Retina (tissue), 1 donor: ENCODE results near the gene BMP7.
A peak's percentile ranks its signal among the peaks of the same experiment; 100 is the strongest.

ENCODE experiments used
- DNase-seq: peaks from one replicate; pipeline ENCODE4 v3.0.0-alpha.2; 2016

The BMP7 gene

DNA sequence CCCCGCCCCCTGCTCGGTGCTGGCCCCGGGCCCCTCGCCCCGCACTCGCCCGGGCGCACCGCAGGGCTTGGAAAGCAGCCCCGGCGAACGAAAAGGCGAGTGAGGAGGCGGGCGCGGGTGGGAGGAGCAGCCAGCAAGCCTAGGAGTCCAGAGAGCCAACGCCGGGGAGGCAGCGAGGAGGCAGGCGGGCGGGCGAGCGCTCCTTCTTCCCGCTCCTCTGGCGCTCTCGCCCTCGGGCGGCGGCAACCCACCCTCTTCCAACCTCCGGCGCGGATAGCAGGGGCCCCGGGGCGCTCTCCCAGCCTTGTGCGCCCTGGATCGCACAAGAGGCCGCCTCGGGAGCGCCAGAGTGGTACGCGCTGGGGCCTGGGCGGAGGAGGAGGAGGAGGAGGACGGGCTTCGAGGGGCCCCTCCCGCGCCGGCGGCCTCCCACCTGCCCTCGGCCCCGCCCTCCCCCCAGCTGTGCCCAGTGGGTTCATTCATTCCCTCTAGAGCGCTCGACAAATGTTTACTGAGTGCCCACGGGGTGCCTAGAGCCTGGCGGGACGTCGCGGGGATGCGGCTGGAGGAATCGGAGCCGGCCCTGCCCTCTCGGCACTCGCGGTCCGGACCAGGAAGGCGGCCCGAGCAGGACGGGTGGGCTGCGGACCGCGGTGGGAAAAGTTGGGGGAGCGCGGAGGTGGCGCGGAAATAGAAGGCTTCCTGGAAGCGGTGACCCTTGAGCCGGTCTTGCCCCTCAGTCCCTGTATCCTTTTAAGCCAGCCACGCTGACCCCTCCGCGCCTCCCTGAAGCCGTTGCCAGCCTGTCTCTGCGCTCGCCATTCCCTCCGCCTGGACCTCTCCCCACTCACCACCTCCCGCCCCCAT lies at the start of gene BMP7:
BMP7 (minus strand) TSS at position 351 of the 867 bp plus-strand sequence. CDS start 519 bp downstream, outside the sequence.
- DNase-seq = peak; percentile 77

DNA sequence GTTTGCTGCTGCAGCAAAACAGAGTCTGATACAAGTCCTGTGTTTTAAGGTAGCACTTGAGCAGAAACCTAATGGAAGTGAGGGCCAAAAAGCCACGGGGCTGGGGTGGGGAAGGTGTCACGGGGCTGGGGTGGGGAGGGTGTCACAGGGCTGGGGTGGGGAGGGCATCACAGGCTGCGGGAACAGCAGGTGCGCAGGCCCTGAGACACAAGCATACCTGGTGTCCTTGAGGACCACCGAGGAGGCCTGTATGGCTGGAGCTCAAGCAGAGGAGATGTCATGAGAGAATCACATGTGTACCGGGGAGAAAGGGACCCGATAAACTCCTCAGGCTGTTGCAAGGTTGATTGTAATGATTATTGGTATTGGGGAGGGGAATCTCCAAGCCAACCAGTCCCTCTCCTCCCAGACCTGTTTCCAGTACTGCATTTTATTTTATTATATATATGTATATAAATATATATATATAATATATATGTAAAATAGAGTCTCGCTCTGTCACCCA lies 49.6 kb upstream of the BMP7 start:
- no peak for DNase-seq

DNA sequence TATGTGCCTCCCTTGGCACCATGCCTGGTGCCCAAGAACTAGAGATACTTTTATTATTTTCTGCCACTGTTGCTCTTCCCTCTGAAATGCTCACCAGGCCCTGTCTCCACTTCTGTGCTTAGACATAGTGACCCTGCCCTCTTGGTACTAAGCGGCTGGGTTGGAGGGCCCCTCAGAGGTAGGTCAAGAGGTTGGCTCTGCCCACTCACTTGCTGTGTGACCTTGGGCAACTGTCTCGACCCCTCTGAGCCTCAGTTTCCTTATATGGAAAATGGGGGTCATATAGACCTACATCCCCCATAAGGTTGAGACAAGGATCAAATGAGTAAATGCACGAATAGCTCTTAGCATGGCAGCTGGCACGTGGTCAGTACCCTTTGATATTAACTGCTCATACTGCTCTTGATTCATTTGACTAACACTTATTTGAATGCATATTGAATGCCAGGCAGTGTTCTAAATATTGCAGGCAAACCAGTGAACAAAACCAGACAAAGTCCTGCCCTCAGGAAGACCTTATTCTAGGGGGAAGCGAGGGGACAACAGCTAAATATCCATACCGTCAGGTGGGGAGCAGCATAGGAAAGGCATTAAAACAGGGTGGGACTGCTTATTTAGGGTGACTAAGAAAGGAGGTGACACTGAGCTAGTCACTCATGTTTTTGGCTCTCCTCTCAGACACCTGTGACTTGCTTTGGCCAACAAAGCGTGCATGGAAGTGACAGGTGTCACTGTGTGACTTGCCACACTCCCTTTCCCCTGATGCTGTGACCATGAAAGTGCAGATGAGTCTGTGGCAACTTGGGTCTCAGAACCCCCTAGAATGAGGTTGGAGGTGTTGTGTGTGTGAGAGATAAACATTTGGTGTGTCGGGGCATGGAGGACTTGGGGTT lies 48.9 kb upstream of the BMP7 start:
- DNase-seq = no peak

DNA sequence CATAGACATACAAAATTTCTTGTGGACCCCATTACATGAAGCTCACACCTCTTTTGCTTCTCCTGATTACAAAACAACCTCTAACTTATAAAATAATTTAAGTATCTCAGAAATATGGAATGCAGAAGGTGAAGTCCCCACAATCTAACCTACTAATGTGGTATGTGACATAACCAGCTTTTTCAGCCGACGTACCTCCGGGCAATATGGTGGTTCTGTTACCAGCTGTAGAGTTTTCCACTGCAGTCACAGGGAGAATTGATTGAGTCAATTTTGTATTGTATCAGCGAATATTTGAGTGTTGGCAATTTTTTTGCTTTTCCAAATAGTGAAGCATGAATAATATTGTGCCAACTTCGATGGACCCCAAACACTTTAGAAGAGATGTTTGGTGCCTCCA lies 47.5 kb upstream of the BMP7 start:
- no peak for DNase-seq

DNA sequence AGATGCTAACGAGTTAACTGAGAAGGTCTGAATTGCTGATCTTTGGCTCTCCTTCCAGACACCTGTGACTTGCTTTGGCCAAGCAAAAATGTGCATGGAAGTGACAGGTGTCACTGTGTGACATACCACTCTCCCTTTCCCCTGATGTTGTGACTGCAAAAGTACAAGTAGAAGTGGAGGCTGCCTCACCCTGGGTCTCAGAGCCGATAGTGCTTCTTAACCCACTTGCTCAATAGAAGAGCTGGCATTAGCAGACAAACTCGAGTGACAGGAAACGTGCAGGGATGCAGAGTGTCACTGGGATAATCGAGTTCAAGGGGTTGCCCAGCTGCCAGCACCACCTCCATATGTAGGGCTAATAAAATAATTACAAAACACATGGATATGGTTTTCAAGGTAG lies 46.8 kb upstream of the BMP7 start:
- DNase-seq = no peak

DNA sequence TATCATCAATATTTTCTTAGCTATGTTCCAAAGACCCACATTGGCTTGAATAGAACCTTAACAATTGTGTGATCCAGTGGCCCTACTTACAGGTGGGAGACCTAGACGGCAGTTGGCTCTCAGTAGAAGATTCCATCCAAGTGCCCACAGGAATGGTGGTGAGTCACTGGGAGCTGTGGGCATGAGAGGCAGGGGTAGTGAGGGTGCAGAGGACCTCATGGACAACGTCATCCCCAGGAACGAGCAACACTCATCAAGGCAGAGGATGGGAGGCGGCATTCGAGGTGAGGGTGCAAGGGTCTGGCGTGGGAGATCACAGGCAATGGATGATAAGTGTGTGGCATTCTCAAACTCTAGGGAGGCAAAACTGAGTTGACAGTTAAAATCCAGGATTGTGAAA lies 45.7 kb upstream of the BMP7 start:
- no peak for DNase-seq

DNA sequence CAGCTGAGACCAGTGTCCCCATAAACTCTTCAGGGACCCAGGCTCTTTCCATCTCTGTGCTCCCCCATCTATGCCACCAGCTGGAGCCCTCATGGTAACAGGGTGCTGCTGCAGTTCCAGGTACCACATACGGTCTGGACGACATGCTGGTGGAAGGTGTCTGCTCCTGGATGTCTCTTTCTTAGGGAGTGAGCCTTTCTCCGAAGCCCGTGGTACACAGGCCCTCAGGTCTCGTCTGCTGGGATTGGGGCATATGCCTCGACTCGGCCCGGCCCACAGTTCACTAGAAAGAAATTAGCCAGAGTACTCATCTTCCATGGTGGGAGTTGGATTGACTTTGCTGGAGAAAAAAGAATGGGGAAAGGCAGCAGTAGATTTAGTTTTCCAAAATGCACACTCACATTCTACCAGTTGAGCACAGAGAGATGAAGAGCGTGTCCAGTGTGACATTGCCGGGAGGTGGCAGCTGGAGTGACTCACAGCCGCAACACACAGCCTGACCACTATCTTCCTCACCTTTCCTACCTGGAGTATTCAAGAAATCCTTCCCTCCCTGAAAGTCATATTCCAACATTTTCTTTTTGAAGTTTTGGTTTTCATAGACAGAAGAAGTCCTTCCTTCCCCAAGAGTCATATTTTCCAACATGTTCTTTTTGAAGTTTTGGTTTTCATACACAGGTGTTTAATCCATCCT lies 44.5 kb upstream of the BMP7 start:
- DNase-seq = no peak

DNA sequence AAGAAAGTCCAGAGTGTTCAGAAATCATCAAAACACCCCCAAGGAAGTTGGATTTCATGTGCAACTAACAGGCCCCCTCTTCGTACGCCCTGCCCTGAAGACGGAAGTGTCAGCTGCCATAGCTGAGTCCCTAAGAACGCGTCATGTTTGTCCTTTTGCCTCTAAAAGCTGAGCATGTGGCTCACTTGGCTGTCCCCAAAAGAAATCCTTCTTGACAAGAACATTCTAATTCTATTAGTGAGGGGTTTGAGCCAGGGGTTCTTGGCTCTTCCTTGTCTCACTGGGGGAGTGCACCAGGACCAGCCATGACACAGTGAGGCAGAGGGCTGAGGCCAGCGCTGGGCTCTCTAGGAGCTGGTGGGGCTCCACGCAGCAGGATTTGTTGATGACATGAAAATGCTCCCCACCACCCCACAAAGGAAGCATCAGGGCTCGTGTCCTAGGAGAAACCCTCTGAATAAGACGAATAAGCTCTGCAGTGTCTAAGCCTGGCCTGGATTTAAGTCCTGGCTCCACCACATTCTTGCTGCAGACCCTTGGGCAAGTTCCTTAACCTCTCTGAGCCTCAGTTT lies 43.2 kb upstream of the BMP7 start:
- DNase-seq = no peak

DNA sequence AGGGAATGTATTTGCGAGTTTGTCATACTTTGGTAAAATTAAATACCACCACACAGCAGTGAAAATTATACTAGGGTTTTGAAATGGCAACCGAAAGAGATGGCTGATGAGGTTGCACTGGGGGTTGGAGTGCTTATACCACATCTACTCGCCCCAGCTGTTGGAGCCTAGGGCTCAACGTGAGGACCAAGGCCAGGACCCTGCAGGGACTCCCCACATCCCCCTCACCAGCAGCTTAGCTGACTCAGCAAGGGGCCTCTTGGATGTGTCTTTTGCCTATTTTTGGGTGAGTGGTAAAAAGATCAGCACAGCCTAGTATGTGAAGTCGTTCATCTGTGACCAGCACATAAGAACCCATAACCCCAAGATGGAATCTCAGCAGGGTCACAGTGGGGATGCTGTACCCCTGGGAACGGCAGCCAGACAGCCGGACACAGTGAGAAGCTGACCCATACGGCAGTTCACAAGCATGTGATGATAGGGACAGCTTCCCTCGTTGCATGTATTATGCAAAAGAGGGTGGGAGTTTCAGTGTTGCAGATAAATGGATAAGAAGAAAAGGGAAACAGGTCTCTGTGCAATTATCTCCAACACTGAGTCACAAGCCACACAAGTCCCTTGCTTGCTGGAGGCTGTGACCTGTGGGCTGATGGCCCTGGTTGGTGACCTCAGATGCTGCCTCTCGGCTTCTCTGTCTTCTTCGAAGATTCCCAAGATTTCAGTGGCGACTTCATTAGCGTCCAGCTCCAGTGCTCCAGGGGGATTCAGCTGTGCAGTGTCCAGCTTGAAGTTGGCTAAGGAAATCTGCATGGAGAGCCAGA lies 42.2 kb upstream of the BMP7 start:
- DNase-seq = no peak

DNA sequence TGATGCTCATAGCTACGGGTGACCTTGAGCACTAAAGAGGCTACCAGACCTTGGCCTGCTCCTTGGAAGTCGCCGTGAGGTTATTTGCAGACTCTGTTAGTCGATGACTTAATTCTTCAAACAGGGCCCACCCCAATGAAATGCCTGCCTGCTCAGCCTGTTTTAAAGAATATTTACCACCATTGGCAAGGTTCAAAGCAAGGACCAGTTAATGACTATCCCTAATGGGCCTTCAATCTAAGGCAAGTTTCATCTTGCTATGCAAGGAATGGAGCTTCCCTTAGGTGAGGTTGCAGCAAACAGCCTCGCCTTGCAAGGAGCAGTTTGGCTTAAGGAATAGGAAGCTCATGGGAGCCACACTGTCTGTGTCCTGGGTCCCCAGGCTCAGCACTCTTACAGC lies 40.3 kb upstream of the BMP7 start:
- no peak for DNase-seq

DNA sequence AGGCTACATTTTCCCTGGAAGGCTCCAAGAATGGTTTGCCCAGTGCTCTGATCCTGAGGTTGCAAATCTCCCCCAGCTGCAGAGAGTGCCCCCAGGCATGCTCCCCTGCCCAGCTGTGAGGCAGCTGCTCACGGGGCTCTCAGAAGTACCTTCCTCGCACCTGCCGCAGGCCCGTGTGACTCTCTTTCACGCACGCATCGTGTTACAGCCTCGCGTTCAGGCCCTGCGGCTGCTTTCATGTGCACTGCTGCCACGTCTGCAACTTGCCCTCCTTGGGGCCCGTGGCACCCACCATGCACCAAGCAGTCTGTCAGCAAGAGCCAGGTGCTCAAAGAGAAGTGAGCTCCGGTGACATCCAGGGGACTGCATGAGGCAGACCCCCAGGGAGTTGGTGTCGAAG lies 34.6 kb upstream of the BMP7 start:
- no peak for DNase-seq

DNA sequence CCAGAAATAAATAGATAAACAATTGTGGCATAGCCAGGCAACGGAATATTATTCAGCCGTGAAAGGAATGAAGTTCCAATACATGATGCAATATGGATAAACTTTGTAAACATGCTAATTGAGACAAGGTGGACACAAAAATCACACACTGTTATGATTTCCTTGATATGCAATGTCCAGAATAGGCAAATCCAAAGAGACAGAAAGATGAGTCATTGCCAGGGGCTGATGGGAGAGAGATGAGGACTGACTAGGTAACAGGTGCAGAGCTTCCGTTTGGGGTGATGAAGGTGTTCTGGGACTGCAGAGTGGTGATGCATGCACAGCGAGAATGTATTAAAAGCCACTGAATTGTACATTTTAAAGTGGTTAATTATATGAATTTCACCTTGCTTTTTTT lies 32.0 kb upstream of the BMP7 start:
- DNase-seq = no peak

DNA sequence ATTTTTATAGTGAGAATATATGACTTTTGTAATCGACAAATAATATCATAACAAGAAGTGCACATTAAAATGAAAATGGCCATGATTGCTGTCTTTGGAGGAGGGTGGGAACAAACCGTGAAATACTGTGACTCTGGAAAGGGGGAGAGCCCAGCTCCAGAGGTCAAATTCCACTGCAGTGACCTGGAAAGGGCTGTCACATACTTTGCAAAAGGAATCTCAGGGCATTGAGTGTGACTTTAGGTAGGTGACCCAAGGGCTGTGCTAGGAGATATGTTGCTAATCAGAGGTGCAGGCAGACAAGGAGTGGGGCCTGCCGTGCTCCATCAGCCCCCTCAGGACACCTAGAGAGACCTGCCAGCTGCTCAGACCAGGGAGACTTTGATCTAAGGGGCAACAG lies 28.1 kb upstream of the BMP7 start:
- no peak for DNase-seq

DNA sequence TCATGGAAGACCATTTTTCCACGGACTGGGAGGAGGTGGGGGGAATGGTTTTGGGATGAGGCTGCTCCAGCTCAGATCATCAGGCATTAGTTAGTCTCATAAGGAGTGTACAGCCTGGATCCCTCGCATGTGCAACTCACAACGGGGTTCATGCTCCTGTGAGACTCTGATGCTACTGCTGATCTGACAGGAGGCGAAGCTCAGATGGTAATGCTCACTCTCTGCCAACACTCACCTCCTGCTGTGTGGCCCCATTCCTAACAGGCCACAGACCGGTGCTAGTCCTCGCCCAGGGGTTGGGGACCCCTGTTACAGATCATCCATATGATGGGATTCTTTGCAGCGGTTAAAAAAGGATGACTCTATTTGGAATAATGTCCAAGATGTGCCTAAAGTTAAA lies 27.6 kb upstream of the BMP7 start:
- DNase-seq = peak; percentile 55

DNA sequence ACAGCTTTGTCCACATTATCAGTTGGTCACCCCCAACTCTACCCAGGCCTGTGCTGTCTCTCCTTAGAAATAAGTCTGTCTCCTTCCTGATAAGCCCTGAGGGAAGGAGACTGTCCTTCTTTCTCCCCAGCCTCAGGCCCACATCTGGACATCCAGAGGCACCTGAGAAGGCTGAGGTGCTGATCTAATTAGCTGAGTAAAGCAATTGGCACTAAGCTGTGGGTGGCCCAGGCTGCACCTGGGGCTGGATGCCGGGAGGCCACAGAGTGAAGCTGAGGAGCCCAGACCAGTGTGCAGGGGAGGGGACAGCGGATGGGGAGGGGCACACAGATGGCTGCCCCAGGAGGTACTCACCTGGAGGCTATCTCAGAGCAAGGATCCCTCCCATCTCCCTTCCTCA lies 26.2 kb upstream of the BMP7 start:
- DNase-seq = no peak

DNA sequence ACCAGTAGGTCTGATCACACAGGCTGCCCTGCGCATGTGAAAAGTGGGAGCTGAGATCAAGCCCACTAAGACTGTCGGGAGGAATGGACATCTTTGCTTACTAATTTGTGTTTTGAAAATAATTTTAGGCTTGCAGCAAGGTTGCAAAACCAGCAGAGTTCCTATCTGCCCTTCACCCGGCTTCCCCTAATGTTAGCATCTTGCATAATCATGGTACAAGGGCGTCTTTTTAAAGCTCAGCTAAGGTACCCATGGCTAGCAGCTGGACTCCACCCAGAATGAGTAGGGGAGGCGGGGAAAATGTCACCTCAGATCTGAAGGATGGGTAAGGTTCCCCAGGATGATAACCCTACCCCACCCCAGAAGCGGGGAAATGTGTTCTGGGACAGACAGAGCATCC lies 25.3 kb upstream of the BMP7 start:
- no peak for DNase-seq

DNA sequence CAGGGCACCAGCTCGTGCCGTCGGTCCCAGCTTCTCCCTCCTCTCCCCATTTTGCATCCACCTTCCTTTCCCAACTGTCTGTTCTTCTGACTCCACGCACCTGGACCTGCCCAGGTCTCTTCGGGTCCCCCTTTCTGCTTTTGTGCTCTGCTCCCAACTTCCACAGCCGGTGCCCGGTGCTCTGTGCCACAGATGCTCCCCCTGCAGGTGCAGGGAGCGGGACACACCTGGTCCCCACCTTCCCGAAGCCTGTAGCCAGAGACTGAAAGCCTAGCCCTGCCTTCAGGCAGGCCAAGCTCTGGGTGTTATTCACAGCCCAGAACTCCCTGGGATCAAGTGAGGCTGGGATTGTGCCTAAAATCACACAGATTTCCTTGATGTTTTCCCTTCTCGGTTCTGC lies 24.6 kb upstream of the BMP7 start:
- DNase-seq = no peak

DNA sequence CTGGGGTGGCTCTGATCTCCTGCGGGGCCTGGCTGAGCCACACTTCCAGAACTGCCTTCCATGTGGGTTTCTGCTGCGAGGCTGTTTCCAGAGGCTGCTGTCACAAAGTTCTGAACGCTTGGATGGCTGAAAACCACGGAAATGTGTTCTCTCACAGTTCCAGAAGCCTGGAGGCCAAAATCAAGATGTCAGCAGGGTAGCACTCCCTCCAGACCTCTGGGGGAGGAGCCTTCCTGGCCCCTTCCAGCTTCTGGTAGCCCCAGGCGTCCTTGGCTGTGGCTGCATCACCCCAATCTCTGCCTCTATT lies 23.7 kb upstream of the BMP7 start:
- DNase-seq = peak; percentile 51

DNA sequence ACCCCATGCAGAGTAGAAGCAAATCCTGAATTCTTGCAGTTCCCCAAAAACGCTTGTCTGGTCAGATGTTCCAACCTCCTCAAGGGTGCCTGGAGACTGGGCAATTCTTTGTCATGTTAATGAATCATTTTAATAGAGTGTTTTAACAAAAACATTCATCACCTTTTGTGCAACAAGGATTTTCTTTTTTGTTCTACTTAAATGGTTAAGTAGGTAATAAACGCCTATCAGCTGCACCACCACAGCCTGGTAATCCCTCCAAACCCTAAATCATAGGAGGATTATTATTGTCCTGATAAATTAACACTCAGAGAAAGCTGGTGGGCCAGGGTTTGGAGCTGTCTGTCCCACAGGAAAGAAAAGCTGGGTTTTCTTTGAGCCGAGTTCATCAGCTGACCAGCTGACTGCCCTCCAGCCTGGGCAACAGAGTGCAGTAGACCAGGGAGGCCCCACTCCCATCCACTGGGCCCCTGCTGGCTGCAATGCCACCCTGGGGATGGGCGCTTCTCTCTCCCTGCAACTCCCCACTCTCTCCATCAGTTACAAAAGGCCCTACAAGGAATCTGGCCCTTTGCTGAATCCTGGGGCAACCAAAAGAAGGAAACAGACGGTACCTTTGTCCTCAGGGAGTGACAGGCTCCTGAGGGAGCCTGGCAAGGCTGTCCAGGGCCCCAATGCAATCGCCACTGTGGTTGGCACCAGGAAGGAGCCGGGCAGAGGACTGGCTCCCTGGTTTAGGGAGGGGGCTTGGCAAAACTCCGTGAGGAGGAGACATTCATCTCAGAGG lies 23.1 kb upstream of the BMP7 start:
- DNase-seq = peak; percentile 50

DNA sequence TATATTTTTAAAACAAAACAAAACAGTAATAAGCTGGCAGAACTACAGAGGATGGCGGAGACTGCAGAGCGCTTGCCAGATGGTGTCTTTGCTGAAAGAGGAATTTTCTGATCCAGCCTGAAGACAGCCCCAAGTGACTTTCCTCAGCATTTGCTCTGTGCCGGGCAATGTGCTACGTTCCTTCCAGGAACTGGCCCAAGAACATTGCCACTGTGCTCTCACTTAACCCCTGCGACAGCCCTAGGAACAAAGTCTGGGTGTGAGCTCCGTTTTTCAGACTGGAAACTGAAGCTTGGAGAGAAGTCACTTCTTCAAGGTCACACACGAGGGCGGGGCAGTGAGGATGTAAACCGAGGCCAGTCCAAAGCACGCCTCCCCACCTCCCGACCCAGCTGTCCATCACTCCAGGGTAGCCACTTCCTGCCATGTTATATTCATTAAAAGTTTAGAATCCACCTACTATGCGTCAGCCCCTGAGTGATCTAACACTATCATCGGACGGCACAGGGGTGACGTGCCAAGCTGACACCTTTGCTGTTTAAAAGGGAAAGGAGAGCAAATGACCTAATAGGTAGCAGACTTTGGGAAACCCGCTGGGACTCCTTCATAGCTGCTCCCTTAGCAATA lies 22.3 kb upstream of the BMP7 start:
- no peak for DNase-seq

DNA sequence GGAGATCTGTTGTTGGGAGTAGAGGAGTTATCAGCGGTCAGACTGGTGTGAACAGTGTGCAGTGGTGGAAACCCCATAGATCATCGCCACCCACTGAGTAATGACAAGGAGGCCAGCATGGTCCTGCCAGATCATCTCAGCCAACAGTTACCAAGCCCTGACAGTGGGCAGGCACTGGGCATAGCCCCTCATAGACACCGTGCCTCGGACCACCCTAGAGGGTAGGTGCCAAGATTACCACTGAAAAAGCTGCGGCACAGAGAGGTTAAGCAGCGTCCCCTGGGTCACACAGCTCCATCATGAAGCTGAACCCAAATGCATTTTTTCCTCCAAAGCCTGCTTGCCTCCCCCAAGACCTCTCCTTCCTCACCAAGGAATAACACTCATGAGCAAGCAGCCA lies 21.5 kb upstream of the BMP7 start:
- no peak for DNase-seq
